ENCODE measurements around the gene MANBA. TPM values are rescaled to one million over a fixed set of nuclear protein-coding genes. Genes with fewer than 3 reads are reported as not detected.

Gene MANBA
- total and polyA plus RNA-seq, 4 donors, result 14.2 to 36.6 (median 24.5) TPM

- DNase-seq (ENCODE audit: low read depth in 4 of 6, low spot score in 6 of 6), result no peak
- no peak overlapping the region for H3K4me3 ChIP-seq (ENCODE audit: low read depth, low read length)
- no peak overlapping the region for H3K27ac ChIP-seq (ENCODE audit: low read depth, low read length)
- WGBS (ENCODE audit: insufficient coverage), result 89% methylated on average over 2 of the region's 3 CpGs
- no peaks in the 10 kb centered on the region for H3K27me3 ChIP-seq (ENCODE audit: control insufficient read depth, insufficient read depth, low read length)
- no peaks in the 10 kb centered on the region for H3K4me1 ChIP-seq (ENCODE audit: control insufficient read depth, insufficient read depth, low read length)
- no peaks in the 10 kb centered on the region for H3K9me3 ChIP-seq (ENCODE audit: control insufficient read depth, insufficient read depth, low read length)
- H3K36me3 ChIP-seq (ENCODE audit: control insufficient read depth, insufficient read depth, low read length), result no peaks in the 10 kb centered on the region
Measured at GRCh38 chr4:102692474-102692873, 68.3 kb downstream of the MANBA start.

- DNase-seq (ENCODE audit: low read depth in 4 of 6, low spot score in 6 of 6), result no peak
- H3K27me3 ChIP-seq (ENCODE audit: control insufficient read depth, insufficient read depth, low read length), result no peaks in the 10 kb centered on the region
- WGBS (ENCODE audit: insufficient coverage), result 88% methylated on average over 5 of the region's 7 CpGs
- H3K4me1 ChIP-seq (ENCODE audit: control insufficient read depth, insufficient read depth, low read length), result no peaks in the 10 kb centered on the region
- no peak overlapping the region for H3K27ac ChIP-seq (ENCODE audit: low read depth, low read length)
- H3K9me3 ChIP-seq (ENCODE audit: control insufficient read depth, insufficient read depth, low read length), result no peaks in the 10 kb centered on the region
- no peaks in the 10 kb centered on the region for H3K36me3 ChIP-seq (ENCODE audit: control insufficient read depth, insufficient read depth, low read length)
- H3K4me3 ChIP-seq (ENCODE audit: low read depth, low read length), result no peak overlapping the region
Measured at GRCh38 chr4:102687982-102688433, 72.8 kb downstream of the MANBA start.

GRCh38 chr4:102687373-102687981, 73.3 kb downstream of the MANBA start:
- Histone ChIP-seq H3K27me3 (ENCODE audit: control insufficient read depth, insufficient read depth, low read length) (no peaks in the 10 kb centered on the region), H3K4me1 (ENCODE audit: control insufficient read depth, insufficient read depth, low read length) (no peaks in the 10 kb centered on the region), H3K9me3 (ENCODE audit: control insufficient read depth, insufficient read depth, low read length) (no peaks in the 10 kb centered on the region), H3K36me3 (ENCODE audit: control insufficient read depth, insufficient read depth, low read length) (no peaks in the 10 kb centered on the region), H3K4me3 (ENCODE audit: low read depth, low read length) (no peak overlapping the region), H3K27ac (ENCODE audit: low read depth, low read length) (no peak overlapping the region)
- DNase-seq (ENCODE audit: low read depth in 4 of 6, low spot score in 6 of 6), result no peak
- WGBS (ENCODE audit: insufficient coverage), result 93% methylated on average over 4 of the region's 4 CpGs

GRCh38 chr4:102685768-102686167, 75.0 kb downstream of the MANBA start:
- H3K36me3 ChIP-seq (ENCODE audit: control insufficient read depth, insufficient read depth, low read length), result no peaks in the 10 kb centered on the region
- H3K4me3 ChIP-seq (ENCODE audit: low read depth, low read length), result no peak overlapping the region
- H3K27me3 ChIP-seq (ENCODE audit: control insufficient read depth, insufficient read depth, low read length), result no peaks in the 10 kb centered on the region
- peak in 1 of 6 donors; percentile 6 for DNase-seq (ENCODE audit: low read depth in 4 of 6, low spot score in 6 of 6)
- no peak overlapping the region for H3K27ac ChIP-seq (ENCODE audit: low read depth, low read length)
- no peaks in the 10 kb centered on the region for H3K4me1 ChIP-seq (ENCODE audit: control insufficient read depth, insufficient read depth, low read length)
- H3K9me3 ChIP-seq (ENCODE audit: control insufficient read depth, insufficient read depth, low read length), result no peaks in the 10 kb centered on the region
- WGBS (ENCODE audit: insufficient coverage), result no CpG with 5 or more reads among the region's 3 CpGs

- H3K27me3 ChIP-seq (ENCODE audit: control insufficient read depth, insufficient read depth, low read length), result no peaks in the 10 kb centered on the region
- no peak for DNase-seq (ENCODE audit: low read depth in 4 of 6, low spot score in 6 of 6)
- WGBS (ENCODE audit: insufficient coverage), result 57% methylated on average over 1 of the region's 4 CpGs
Measured at GRCh38 chr4:102684610-102685052, 76.1 kb downstream of the MANBA start.

GRCh38 chr4:102683881-102684609, 76.7 kb downstream of the MANBA start:
- WGBS (ENCODE audit: insufficient coverage), result 100% methylated on average over 2 of the region's 5 CpGs
- Histone ChIP-seq H3K4me3 (ENCODE audit: low read depth, low read length) (no peak overlapping the region), H3K4me1 (ENCODE audit: control insufficient read depth, insufficient read depth, low read length) (no peaks in the 10 kb centered on the region), H3K9me3 (ENCODE audit: control insufficient read depth, insufficient read depth, low read length) (no peaks in the 10 kb centered on the region), H3K27me3 (ENCODE audit: control insufficient read depth, insufficient read depth, low read length) (no peaks in the 10 kb centered on the region), H3K27ac (ENCODE audit: low read depth, low read length) (no peak overlapping the region), H3K36me3 (ENCODE audit: control insufficient read depth, insufficient read depth, low read length) (no peaks in the 10 kb centered on the region)
- peak in 1 of 6 donors; percentile 2 for DNase-seq (ENCODE audit: low read depth in 4 of 6, low spot score in 6 of 6)

More at GRCh38 chr4:102684610-102685052, 76.1 kb downstream of the MANBA start:
- Histone ChIP-seq H3K27ac (ENCODE audit: low read depth, low read length) (no peak overlapping the region), H3K9me3 (ENCODE audit: control insufficient read depth, insufficient read depth, low read length) (no peaks in the 10 kb centered on the region), H3K4me3 (ENCODE audit: low read depth, low read length) (no peak overlapping the region), H3K36me3 (ENCODE audit: control insufficient read depth, insufficient read depth, low read length) (no peaks in the 10 kb centered on the region), H3K4me1 (ENCODE audit: control insufficient read depth, insufficient read depth, low read length) (no peaks in the 10 kb centered on the region)

GRCh38 chr4:102678695-102679335, 82.0 kb downstream of the MANBA start:
- no CpG with 5 or more reads among the region's 4 CpGs for WGBS (ENCODE audit: insufficient coverage)
- Histone ChIP-seq H3K4me1 (ENCODE audit: control insufficient read depth, insufficient read depth, low read length) (no peaks in the 10 kb centered on the region), H3K4me3 (ENCODE audit: low read depth, low read length) (no peak overlapping the region), H3K36me3 (ENCODE audit: control insufficient read depth, insufficient read depth, low read length) (no peaks in the 10 kb centered on the region), H3K27me3 (ENCODE audit: control insufficient read depth, insufficient read depth, low read length) (no peaks in the 10 kb centered on the region), H3K27ac (ENCODE audit: low read depth, low read length) (no peak overlapping the region), H3K9me3 (ENCODE audit: control insufficient read depth, insufficient read depth, low read length) (no peaks in the 10 kb centered on the region)
- peak in 1 of 6 donors; percentile 3 for DNase-seq (ENCODE audit: low read depth in 4 of 6, low spot score in 6 of 6)

- H3K36me3 ChIP-seq (ENCODE audit: control insufficient read depth, insufficient read depth, low read length), result no peaks in the 10 kb centered on the region
- no peaks in the 10 kb centered on the region for H3K27me3 ChIP-seq (ENCODE audit: control insufficient read depth, insufficient read depth, low read length)
- H3K27ac ChIP-seq (ENCODE audit: low read depth, low read length), result no peak overlapping the region
- no peak overlapping the region for H3K4me3 ChIP-seq (ENCODE audit: low read depth, low read length)
- peak in 1 of 6 donors; percentile 30 for DNase-seq (ENCODE audit: low read depth in 4 of 6, low spot score in 6 of 6)
- no CpG with 5 or more reads among the region's 2 CpGs for WGBS (ENCODE audit: insufficient coverage)
- H3K9me3 ChIP-seq (ENCODE audit: control insufficient read depth, insufficient read depth, low read length), result no peaks in the 10 kb centered on the region
- H3K4me1 ChIP-seq (ENCODE audit: control insufficient read depth, insufficient read depth, low read length), result no peaks in the 10 kb centered on the region
Measured at GRCh38 chr4:102678107-102678506, 82.7 kb downstream of the MANBA start.

- Histone ChIP-seq H3K36me3 (ENCODE audit: control insufficient read depth, insufficient read depth, low read length) (no peaks in the 10 kb centered on the region), H3K27ac (ENCODE audit: low read depth, low read length) (no peak overlapping the region), H3K27me3 (ENCODE audit: control insufficient read depth, insufficient read depth, low read length) (no peaks in the 10 kb centered on the region), H3K4me3 (ENCODE audit: low read depth, low read length) (no peak overlapping the region), H3K4me1 (ENCODE audit: control insufficient read depth, insufficient read depth, low read length) (no peaks in the 10 kb centered on the region), H3K9me3 (ENCODE audit: control insufficient read depth, insufficient read depth, low read length) (no peaks in the 10 kb centered on the region)
- DNase-seq (ENCODE audit: low read depth in 4 of 6, low spot score in 6 of 6), result peak in 1 of 6 donors; percentile 4
- WGBS (ENCODE audit: insufficient coverage), result no CpG with 5 or more reads among the region's 1 CpG
Measured at GRCh38 chr4:102675141-102675540, 85.6 kb downstream of the MANBA start.

Measured in spinal cord (tissue), 10 donors.